Measurements from ENCODE around the gene DCTN3. TPM values are rescaled to one million over a fixed set of nuclear protein-coding genes. Genes with fewer than 3 reads are reported as not detected.
A peak's percentile ranks its signal among the peaks of the same experiment; 100 is the strongest.

Gene DCTN3
- total RNA-seq, 1 experiment from 2014 or later: 27.5 TPM

- TF ChIP-seq MYBL2 (CRISPR knock-in tag; IDR thresholded peaks at IDR 0.05): no peak
- TF ChIP-seq JUN (CRISPR knock-in tag; IDR thresholded peaks at IDR 0.05): no peak
These were observed 28.1 kb downstream of the DCTN3 start (continued) for GRCh38 chr9:34591917-34592866.

GRCh38 chr9:34591248-34591916 is 28.9 kb downstream of the DCTN3 start:
- ChIA-PET CTCF (interaction anchor here (0.6 to 4.1 kb wide), 53 partner anchors 9 to 336 kb away, joined by 3 to 192 read pairs (median 6); partner anchors contain the start of genes ARID3C, DCTN3, ENHO and FAM219A), POLR2A (interaction anchor here (0.6 to 1.4 kb wide), 7 partner anchors 8 to 214 kb away, joined by 3 to 6 read pairs (median 3); no protein-coding TSS in a partner anchor)
- Mint-ChIP-seq H3K4me1 (peaks cover 32% of the 10 kb centered on the region), H3K9me3 (no peaks in the 10 kb centered on the region), H3K36me3 (no peaks in the 10 kb centered on the region), H3K27ac (no peak overlapping the region), H3K27me3 (ENCODE audit: low read depth) (peaks cover 79% of the 10 kb centered on the region), H3K4me3 (peak overlapping the region; percentile 78)
- ATAC-seq: peak; percentile 64
- TF ChIP-seq CTCF (IDR thresholded peaks at IDR 0.05) (peak; percentile 89), HMGXB4 (CRISPR knock-in tag; IDR thresholded peaks at IDR 0.05) (0 out of 2 replicates have a peak, but pooled peaks have one; percentile 53), TEAD4 (CRISPR knock-in tag; IDR thresholded peaks at IDR 0.05) (no peak), SOX15 (CRISPR knock-in tag; IDR thresholded peaks at IDR 0.05) (no peak), TEAD1 (CRISPR knock-in tag; IDR thresholded peaks at IDR 0.05) (peak; percentile 48; the same call in 1 of the 2 replicates), ESRRA (CRISPR knock-in tag; IDR thresholded peaks at IDR 0.05; ENCODE audit: borderline replicate concordance) (no peak), ATF2 (CRISPR knock-in tag; IDR thresholded peaks at IDR 0.05; ENCODE audit: borderline replicate concordance, low read depth) (no peak), KAT7 (CRISPR knock-in tag; IDR thresholded peaks at IDR 0.05; ENCODE audit: borderline replicate concordance) (0 out of 2 replicates have a peak, but pooled peaks have one; percentile 51), GTF2I (CRISPR knock-in tag; conservative IDR thresholded peaks at IDR 0.05) (0 out of 2 replicates have a peak, but pooled peaks have one; percentile 2), TP53 (CRISPR knock-in tag; IDR thresholded peaks at IDR 0.05) (0 out of 2 replicates have a peak, but pooled peaks have one; percentile 5)
- DNase-seq (ENCODE audit: low spot score): peak; percentile 93

GRCh38 chr9:34590381-34591247 is 29.7 kb downstream of the DCTN3 start:
- POLR2A ChIA-PET: interaction anchor here (0.8 to 1.4 kb wide), 5 partner anchors 8 to 43 kb away, joined by 3 to 6 read pairs (median 3); no protein-coding TSS in a partner anchor
- H3K27ac Mint-ChIP-seq: no peak overlapping the region
- H3K27me3 Mint-ChIP-seq (ENCODE audit: low read depth): peaks cover 86% of the 10 kb centered on the region
- CTCF ChIA-PET: interaction anchor here (0.9 to 4.1 kb wide), 31 partner anchors 8 to 216 kb away, joined by 3 to 192 read pairs (median 9); partner anchors contain the start of genes ENHO, RPP25L and SIGMAR1
- H3K4me1 Mint-ChIP-seq: peaks cover 40% of the 10 kb centered on the region
- peak overlapping the region; percentile 78 for H3K4me3 Mint-ChIP-seq
- peak; percentile 18 for ATAC-seq
- no peaks in the 10 kb centered on the region for H3K36me3 Mint-ChIP-seq
- H3K9me3 Mint-ChIP-seq: no peaks in the 10 kb centered on the region
- no peak for DNase-seq (ENCODE audit: low spot score)
- 0 out of 2 replicates have a peak, but pooled peaks have one; percentile 73 for TF ChIP-seq ARID4B (CRISPR knock-in tag; IDR thresholded peaks at IDR 0.05; ENCODE audit: borderline replicate concordance)
- no peak for TF ChIP-seq RELA (CRISPR knock-in tag; IDR thresholded peaks at IDR 0.05; ENCODE audit: borderline replicate concordance)
- no peak for TF ChIP-seq ATF6 (CRISPR knock-in tag; IDR thresholded peaks at IDR 0.05)
- TF ChIP-seq TP53 (CRISPR knock-in tag; IDR thresholded peaks at IDR 0.05): no peak
- no peak for TF ChIP-seq ZNF263 (CRISPR knock-in tag; IDR thresholded peaks at IDR 0.05; ENCODE audit: low read depth)
